GM12872 (cell line): ENCODE data around the gene GPR83.

Source experiments
- TF ChIP-seq, protein P1 (sequence below): IDR thresholded peaks from 3 replicates; pipeline ENCODE4 v1.5.1; 2011; ENCODE audit warnings: low read depth, mild to moderate bottlenecking, low read length, moderate library complexity; ENCODE audit not compliant: insufficient read depth

Gene GPR83

DNA sequence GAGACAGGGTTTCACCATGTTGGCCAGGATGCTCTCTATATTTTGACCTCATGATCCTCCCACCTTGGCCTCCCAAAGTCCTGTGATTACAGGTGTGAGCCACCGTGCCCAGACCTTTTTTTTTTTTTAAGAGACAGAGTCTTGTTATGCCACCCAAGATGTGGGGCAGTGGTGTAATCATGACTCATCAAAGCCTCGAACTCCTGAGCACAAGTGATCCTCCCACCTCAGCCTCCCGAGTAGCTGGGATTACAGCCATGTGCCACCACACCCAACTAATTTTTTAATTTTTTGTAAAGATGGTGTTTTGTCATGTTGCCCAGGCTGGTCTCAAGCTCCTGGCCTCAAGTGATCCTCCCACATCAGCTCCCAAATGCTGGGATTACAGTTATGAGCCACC, 59.0 kb downstream of the GPR83 start:
- TF ChIP-seq, protein P1, sequence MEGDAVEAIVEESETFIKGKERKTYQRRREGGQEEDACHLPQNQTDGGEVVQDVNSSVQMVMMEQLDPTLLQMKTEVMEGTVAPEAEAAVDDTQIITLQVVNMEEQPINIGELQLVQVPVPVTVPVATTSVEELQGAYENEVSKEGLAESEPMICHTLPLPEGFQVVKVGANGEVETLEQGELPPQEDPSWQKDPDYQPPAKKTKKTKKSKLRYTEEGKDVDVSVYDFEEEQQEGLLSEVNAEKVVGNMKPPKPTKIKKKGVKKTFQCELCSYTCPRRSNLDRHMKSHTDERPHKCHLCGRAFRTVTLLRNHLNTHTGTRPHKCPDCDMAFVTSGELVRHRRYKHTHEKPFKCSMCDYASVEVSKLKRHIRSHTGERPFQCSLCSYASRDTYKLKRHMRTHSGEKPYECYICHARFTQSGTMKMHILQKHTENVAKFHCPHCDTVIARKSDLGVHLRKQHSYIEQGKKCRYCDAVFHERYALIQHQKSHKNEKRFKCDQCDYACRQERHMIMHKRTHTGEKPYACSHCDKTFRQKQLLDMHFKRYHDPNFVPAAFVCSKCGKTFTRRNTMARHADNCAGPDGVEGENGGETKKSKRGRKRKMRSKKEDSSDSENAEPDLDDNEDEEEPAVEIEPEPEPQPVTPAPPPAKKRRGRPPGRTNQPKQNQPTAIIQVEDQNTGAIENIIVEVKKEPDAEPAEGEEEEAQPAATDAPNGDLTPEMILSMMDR: no peak

DNA sequence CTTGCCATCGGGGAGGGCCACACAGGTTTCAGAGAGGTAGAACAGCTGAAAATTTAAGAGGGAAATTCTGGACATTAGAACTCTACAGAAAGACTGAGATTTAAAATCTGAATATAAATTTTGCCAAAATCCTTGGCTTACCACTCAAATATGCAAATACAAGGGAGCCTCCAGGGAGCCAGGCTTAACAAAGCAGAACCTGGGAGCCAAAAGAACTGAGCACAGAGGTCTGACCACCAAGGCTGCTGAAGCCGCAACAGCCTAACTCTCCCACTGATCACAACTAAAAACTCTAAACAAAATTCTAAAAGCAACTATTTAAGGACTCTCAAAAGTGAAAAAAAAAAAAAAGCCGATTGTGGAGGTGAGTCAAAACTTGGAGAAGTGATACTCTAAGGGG, 62.6 kb downstream of the GPR83 start:
- TF ChIP-seq, protein P1: no peak

DNA sequence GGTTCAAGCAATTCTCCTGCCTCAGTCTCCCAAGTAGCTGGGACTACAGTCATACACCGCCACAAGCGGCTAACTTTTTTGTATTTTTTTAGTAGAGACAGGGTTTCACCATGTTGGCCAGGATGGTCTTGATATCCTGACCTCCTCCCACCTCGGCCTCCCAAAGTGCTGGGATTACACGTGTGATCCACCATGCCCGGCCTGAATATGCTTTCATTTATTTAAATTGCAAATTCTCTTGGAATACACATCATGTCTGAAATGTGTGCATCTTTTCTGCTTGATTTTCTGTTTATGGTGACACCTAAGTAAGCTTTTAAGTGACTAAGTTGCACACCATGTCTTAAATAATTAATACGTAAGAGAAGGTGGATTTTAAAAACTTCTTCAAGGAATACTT, 65.2 kb downstream of the GPR83 start:
- TF ChIP-seq, protein P1: no peak

DNA sequence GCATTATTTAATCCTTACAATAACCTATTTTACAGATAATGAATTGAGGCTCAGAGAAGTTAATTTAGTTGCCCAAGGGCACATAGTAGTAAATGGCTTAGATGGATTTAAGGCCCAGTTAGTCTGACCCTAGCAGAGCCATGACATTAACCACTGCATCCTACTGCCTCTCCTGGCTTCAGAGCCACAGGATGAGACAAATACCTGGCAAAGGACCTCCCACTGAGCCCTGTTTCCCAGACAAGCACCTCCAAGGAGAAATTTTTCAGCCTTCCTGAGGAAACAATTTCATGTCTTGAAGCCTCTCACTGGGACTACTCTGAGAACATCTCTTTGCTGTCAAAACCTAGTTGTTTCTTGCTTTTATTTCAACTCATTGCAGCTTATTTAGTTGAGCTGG, 68.4 kb downstream of the GPR83 start:
- TF ChIP-seq, protein P1: no peak

DNA sequence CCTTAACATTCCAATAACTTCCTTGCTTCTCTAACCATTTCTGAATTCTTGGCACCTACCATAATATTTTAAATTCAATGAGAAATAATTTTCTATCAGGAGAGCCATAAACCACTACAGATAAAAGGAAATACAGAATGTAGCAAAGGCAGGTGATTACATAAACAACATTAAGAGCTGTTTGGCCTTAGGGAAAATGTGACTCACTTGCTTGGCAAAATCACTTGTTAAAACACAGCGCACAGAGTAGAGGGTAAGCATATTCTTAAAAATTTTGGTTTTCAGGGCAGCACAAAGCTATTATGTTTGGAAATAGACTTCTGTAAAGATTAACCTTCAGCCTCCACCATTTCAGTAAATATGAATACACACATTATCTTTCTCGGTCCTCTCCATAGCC, 70.4 kb downstream of the GPR83 start:
- TF ChIP-seq, protein P1: no peak

DNA sequence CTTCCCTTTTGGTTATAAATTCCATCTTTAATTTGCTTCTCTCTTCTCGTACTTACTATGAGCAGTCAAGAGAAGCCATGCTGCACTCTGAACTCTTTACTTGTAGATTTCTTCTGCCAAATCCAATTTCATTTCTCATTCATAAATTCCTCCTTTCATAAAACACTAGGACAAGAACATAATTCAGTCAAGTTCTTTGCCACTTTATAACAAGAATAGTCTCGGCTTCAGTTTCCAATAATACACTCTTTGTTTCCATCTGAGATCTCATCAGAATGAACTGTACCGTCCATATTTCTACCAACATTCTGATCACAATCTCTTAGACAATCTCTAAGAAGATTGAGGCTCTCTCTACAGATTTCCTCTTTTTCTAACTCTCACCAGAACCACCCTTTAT, 71.7 kb downstream of the GPR83 start:
- TF ChIP-seq, protein P1: no peak

DNA sequence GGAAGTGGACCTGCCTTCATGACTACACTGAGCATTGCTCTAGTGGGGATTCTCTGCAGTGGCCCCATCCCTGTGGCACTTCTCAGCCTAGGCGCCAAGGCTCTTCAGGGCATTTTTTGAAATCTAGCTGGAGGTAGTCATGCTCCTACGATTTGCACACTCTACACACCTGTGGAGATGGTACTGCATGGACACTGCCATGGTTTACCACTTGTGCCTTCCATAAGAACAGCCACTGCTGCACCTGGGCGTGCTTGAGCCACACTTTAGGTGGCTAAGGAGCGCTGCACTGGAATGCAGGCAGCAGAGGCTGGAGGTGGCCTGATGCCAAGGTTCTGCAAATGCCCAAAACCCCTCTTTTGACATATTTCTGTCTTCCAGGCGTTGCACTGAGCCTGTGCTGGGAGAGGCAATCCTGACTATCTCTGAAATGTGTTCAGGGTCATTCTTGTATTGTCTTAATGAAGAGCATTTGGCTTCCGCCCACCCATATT, 72.6 kb downstream of the GPR83 start:
- TF ChIP-seq, protein P1: no peak
